Measurements from ENCODE around the gene XAB2. TPM values are rescaled to one million over a fixed set of nuclear protein-coding genes. Genes with fewer than 3 reads are reported as not detected.
A peak's percentile ranks its signal among the peaks of the same experiment; 100 is the strongest.

The XAB2 gene
- total RNA-seq, 3 donors from 2014 or later = 41.3 to 49.0 (median 41.9) TPM

- Histone ChIP-seq H3K4me1 (no peaks in the 10 kb centered on the region), H3K4me3 (no peak overlapping the region), H3K9me3 (no peaks in the 10 kb centered on the region), H3K36me3 (no peaks in the 10 kb centered on the region), H3K27ac (no peak overlapping the region), H3K27me3 (no peaks in the 10 kb centered on the region)
- TF ChIP-seq CTCF (IDR thresholded peaks at IDR 0.05) (no peak), POLR2A (IDR thresholded peaks at IDR 0.05) (no peak)
- no peak for DNase-seq (ENCODE audit: low spot score in 2 of 2)
- intact Hi-C loops (cut with DNase I; ENCODE audit: low total_unique reads) = no loop called here
Measured at GRCh38 chr19:7605490-7606222, 23.7 kb downstream of the XAB2 start.

GRCh38 chr19:7603919-7604318 is 25.4 kb downstream of the XAB2 start:
- Histone ChIP-seq H3K4me1 (no peaks in the 10 kb centered on the region), H3K36me3 (no peaks in the 10 kb centered on the region), H3K27ac (no peak overlapping the region), H3K9me3 (no peaks in the 10 kb centered on the region), H3K27me3 (no peaks in the 10 kb centered on the region), H3K4me3 (no peak overlapping the region)
- no peak for TF ChIP-seq POLR2A (IDR thresholded peaks at IDR 0.05)
- no peak for TF ChIP-seq POLR2AphosphoS5 (IDR thresholded peaks at IDR 0.05)
- TF ChIP-seq CTCF (IDR thresholded peaks at IDR 0.05) = no peak
- intact Hi-C loops (cut with DNase I; ENCODE audit: low total_unique reads) = no loop called here
- no peak for DNase-seq (ENCODE audit: low spot score in 2 of 2)

- H3K27ac ChIP-seq = peak overlapping the region; percentile 52 to 62
- H3K9me3 ChIP-seq = no peaks in the 10 kb centered on the region
- TF ChIP-seq POLR2A (IDR thresholded peaks at IDR 0.05) (no peak), CTCF (IDR thresholded peaks at IDR 0.05) (no peak), POLR2AphosphoS5 (IDR thresholded peaks at IDR 0.05) (no peak)
- intact Hi-C loops (cut with DNase I; ENCODE audit: low total_unique reads) = no loop called here
- no peaks in the 10 kb centered on the region for H3K36me3 ChIP-seq
- no peaks in the 10 kb centered on the region for H3K4me1 ChIP-seq
- no peak for DNase-seq (ENCODE audit: low spot score in 2 of 2)
- no peaks in the 10 kb centered on the region for H3K27me3 ChIP-seq
- peak overlapping the region in 1 of 3 donors; percentile 2 for H3K4me3 ChIP-seq
Measured at GRCh38 chr19:7602935-7603497, 26.3 kb downstream of the XAB2 start.

- DNase-seq (ENCODE audit: low spot score in 2 of 2) = no peak
- Histone ChIP-seq H3K4me1 (no peaks in the 10 kb centered on the region), H3K27me3 (no peaks in the 10 kb centered on the region), H3K9me3 (no peaks in the 10 kb centered on the region), H3K27ac (peak overlapping the region; percentile 52 to 62), H3K36me3 (no peaks in the 10 kb centered on the region), H3K4me3 (peak overlapping the region in 1 of 3 donors; percentile 2)
- intact Hi-C loops (cut with DNase I; ENCODE audit: low total_unique reads) = no loop called here
- TF ChIP-seq POLR2A (IDR thresholded peaks at IDR 0.05) = no peak
- TF ChIP-seq CTCF (IDR thresholded peaks at IDR 0.05) = no peak
Measured at GRCh38 chr19:7602240-7602934, 27.0 kb downstream of the XAB2 start.

- Histone ChIP-seq H3K36me3 (no peaks in the 10 kb centered on the region), H3K27me3 (peaks cover 0 to 9% of the 10 kb centered on the region in 2 donors), H3K4me1 (no peaks in the 10 kb centered on the region), H3K4me3 (no peak overlapping the region), H3K27ac (no peak overlapping the region), H3K9me3 (no peaks in the 10 kb centered on the region)
- no peak for DNase-seq (ENCODE audit: low spot score in 2 of 2)
- TF ChIP-seq POLR2AphosphoS5 (IDR thresholded peaks at IDR 0.05) (no peak), CTCF (IDR thresholded peaks at IDR 0.05) (no peak), POLR2A (IDR thresholded peaks at IDR 0.05) (no peak)
- intact Hi-C loops (cut with DNase I; ENCODE audit: low total_unique reads) = no loop called here
Measured at GRCh38 chr19:7600721-7601120, 28.6 kb downstream of the XAB2 start.
